Gastrocnemius medialis (tissue), 4 donors: Measurements from ENCODE around the gene FPR3.

ENCODE experiments used
- POLR2A ChIP-seq, 2 donors: fragments of 450-650 bp; IDR thresholded peaks; one replicate each; pipeline ENCODE4 v1.6.1; 2017; ENCODE audit warnings: antibody characterized with exemption in 2 of 2, mild to moderate bottlenecking in 2 of 2, moderate library complexity in 2 of 2
- TF ChIP-seq, protein P1 (sequence below), 5 experiments: fragments of 450-650 bp in 3 of 5; fragments of 200-600 bp in 2 of 5; sonication (generic) in 2 of 5; IDR thresholded peaks in 4 of 5; conservative IDR thresholded peaks in 1 of 5; 1 replicate in 4 of 5; 2 replicates in 1 of 5; pipeline ENCODE4 v1.5.1; 2016 to 2019; ENCODE audit warnings: antibody characterized with exemption in 5 of 5, mild to moderate bottlenecking in 3 of 5, moderate library complexity in 3 of 5

DNA sequence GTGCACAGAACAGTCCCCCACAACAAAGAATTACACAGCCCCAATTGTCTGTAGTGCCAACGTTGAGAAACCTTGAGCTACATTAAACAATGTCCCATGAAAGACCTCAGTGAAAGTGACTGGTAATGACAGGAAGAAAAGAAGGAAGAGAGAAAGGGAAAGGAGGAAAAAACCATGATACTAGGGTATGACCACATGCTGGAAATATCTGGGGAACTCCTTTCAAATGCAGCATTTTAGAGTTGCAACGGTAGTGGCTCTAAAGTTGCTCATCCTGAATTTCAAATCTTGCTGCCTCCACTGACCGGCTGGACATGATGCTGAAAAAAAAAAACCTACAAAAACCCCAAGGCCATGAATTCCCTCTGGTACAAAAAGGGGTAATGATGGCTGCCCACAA lies 26.5 kb downstream of the FPR3 start:
- TF ChIP-seq, protein P1, sequence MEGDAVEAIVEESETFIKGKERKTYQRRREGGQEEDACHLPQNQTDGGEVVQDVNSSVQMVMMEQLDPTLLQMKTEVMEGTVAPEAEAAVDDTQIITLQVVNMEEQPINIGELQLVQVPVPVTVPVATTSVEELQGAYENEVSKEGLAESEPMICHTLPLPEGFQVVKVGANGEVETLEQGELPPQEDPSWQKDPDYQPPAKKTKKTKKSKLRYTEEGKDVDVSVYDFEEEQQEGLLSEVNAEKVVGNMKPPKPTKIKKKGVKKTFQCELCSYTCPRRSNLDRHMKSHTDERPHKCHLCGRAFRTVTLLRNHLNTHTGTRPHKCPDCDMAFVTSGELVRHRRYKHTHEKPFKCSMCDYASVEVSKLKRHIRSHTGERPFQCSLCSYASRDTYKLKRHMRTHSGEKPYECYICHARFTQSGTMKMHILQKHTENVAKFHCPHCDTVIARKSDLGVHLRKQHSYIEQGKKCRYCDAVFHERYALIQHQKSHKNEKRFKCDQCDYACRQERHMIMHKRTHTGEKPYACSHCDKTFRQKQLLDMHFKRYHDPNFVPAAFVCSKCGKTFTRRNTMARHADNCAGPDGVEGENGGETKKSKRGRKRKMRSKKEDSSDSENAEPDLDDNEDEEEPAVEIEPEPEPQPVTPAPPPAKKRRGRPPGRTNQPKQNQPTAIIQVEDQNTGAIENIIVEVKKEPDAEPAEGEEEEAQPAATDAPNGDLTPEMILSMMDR (IDR thresholded peaks at IDR 0.05 in 4 of 5, conservative IDR thresholded peaks at IDR 0.05 in 1 of 5) = no peak
- TF ChIP-seq POLR2A (IDR thresholded peaks at IDR 0.05) = no peak
